Uterus (tissue), 4 donors: ENCODE results near the gene PAM16. TPM values are rescaled to one million over a fixed set of nuclear protein-coding genes. Genes with fewer than 3 reads are reported as not detected.

ENCODE experiments used
- DNase-seq, 2 donors: peaks; one replicate each; pipeline ENCODE4 v3.0.0-alpha.2; 2019 to 2020
- H3K27ac ChIP-seq, 2 donors: fragments of 200-600 bp; sonication (generic); 1 replicate in 1 of 2; 2 replicates in 1 of 2; pipeline ENCODE4 v1.5.1; 2016 to 2018
- H3K27me3 ChIP-seq, 2 donors: fragments of 200-600 bp; sonication (generic); one replicate each; pipeline ENCODE4 v1.5.1; 2018 to 2019; ENCODE audit warnings: control low read depth in 1 of 2
- H3K36me3 ChIP-seq, 2 donors: fragments of 200-600 bp; sonication (generic); one replicate each; pipeline ENCODE4 v1.5.1; 2019; ENCODE audit warnings: control low read depth in 1 of 2
- H3K4me1 ChIP-seq, 2 donors: fragments of 200-600 bp; sonication (generic); one replicate each; pipeline ENCODE4 v1.5.1; 2018 to 2019; ENCODE audit warnings: control low read depth in 1 of 2
- H3K4me3 ChIP-seq, 2 donors: fragments of 200-600 bp; sonication (generic); 1 replicate in 1 of 2; 2 replicates in 1 of 2; pipeline ENCODE4 v1.5.1; 2018 to 2019; ENCODE audit warnings: mild to moderate bottlenecking in 1 of 2
- H3K9me3 ChIP-seq, 2 donors: fragments of 200-600 bp; sonication (generic); one replicate each; pipeline ENCODE4 v1.5.1; 2019; ENCODE audit warnings: control low read depth in 1 of 2
- CTCF ChIP-seq, 4 experiments: fragments of 200-600 bp in 2 of 4; fragments of 450-650 bp in 2 of 4; sonication (generic) in 2 of 4; IDR thresholded peaks; one replicate each; pipeline ENCODE4 v1.5.1; 2016 to 2019; ENCODE audit warnings: antibody characterized with exemption in 4 of 4, mild to moderate bottlenecking in 2 of 4, moderate library complexity in 1 of 4
- POLR2A ChIP-seq, 2 donors: fragments of 450-650 bp; IDR thresholded peaks; one replicate each; pipeline ENCODE4 v1.6.1; 2016; ENCODE audit warnings: antibody characterized with exemption in 2 of 2, mild to moderate bottlenecking in 1 of 2, moderate library complexity in 1 of 2
- intact Hi-C: fragments of 100-400 bp; cut with DNase I; formaldehyde crosslinking; loops from one replicate; pipeline ENCODE4 v1.15.1; 2023; ENCODE audit warnings: low total_unique reads
- total RNA-seq, 4 donors: library from RNA; depleted of rRNA in 3 of 4; stranded (reverse); fragments of >200 nt in 3 of 4; gene quantifications; one replicate each; pipeline versions ENCODE4 v1.1.0 to v1.2.4, GENCODE V29; 2014 to 2023
- donor health status: DM: yes; HTN: yes; CAD: no.

PAM16 gene
- total RNA-seq, 4 donors from 2014 or later: 8.9 to 438 (median 35.3) TPM

- intact Hi-C loops: no loop called here
- Histone ChIP-seq H3K4me1 (peaks cover 0 to 18% of the 10 kb centered on the region in 2 donors), H3K27ac (peak overlapping the region; percentile 65 to 68), H3K36me3 (no peaks in the 10 kb centered on the region), H3K9me3 (no peaks in the 10 kb centered on the region), H3K4me3 (no peak overlapping the region), H3K27me3 (no peaks in the 10 kb centered on the region)
- no peak for DNase-seq
- no peak for TF ChIP-seq CTCF (IDR thresholded peaks at IDR 0.05)
- TF ChIP-seq POLR2A (IDR thresholded peaks at IDR 0.05): no peak
Observed at GRCh38 chr16:4385066-4385788, 34.1 kb upstream of the PAM16 start.

GRCh38 chr16:4384509-4384942, 33.4 kb upstream of the PAM16 start:
- no peaks in the 10 kb centered on the region for H3K9me3 ChIP-seq
- intact Hi-C loops: no loop called here
- TF ChIP-seq CTCF (IDR thresholded peaks at IDR 0.05) (no peak), POLR2A (IDR thresholded peaks at IDR 0.05) (no peak)
- peak in 1 of 2 donors; percentile 54 for DNase-seq
- H3K27me3 ChIP-seq: no peaks in the 10 kb centered on the region
- H3K4me3 ChIP-seq: no peak overlapping the region
- no peaks in the 10 kb centered on the region for H3K36me3 ChIP-seq
- peak overlapping the region; percentile 46 to 68 for H3K27ac ChIP-seq
- H3K4me1 ChIP-seq: peaks cover 0 to 22% of the 10 kb centered on the region in 2 donors

- no peaks in the 10 kb centered on the region for H3K36me3 ChIP-seq
- peaks cover 0 to 19% of the 10 kb centered on the region in 2 donors for H3K4me1 ChIP-seq
- TF ChIP-seq POLR2A (IDR thresholded peaks at IDR 0.05) (no peak), CTCF (IDR thresholded peaks at IDR 0.05) (no peak)
- H3K4me3 ChIP-seq: no peak overlapping the region
- no peaks in the 10 kb centered on the region for H3K27me3 ChIP-seq
- no peaks in the 10 kb centered on the region for H3K9me3 ChIP-seq
- intact Hi-C loops: no loop called here
- DNase-seq: no peak
- H3K27ac ChIP-seq: peak overlapping the region; percentile 46 to 68
Observed at GRCh38 chr16:4383591-4384444, 32.7 kb upstream of the PAM16 start.

- Histone ChIP-seq H3K36me3 (no peaks in the 10 kb centered on the region), H3K27ac (peak overlapping the region in 1 of 2 donors; percentile 68), H3K9me3 (no peaks in the 10 kb centered on the region), H3K4me1 (peaks cover 0 to 23% of the 10 kb centered on the region in 2 donors), H3K27me3 (no peaks in the 10 kb centered on the region), H3K4me3 (no peak overlapping the region)
- DNase-seq: no peak
- no peak for TF ChIP-seq CTCF (IDR thresholded peaks at IDR 0.05)
- no peak for TF ChIP-seq POLR2A (IDR thresholded peaks at IDR 0.05)
- intact Hi-C loops: no loop called here
Observed at GRCh38 chr16:4382795-4383357, 31.8 kb upstream of the PAM16 start.
